B cell (primary cell): ENCODE results near the gene HTRA3. TPM values are rescaled to one million over a fixed set of nuclear protein-coding genes. Genes with fewer than 3 reads are reported as not detected.

Experiments used
- ATAC-seq: fragments of 200-7000 bp; cut with Tn5 transposase; one replicate; pipeline ENCODE4 v1.10.0; 2021; ENCODE audit warnings: low read depth, mild to moderate bottlenecking, moderate number of reproducible peaks, moderate library complexity
- CTCF ChIA-PET: fragments of 350-600 bp; sonication (Branson Sonifier 250); formaldehyde crosslinking; loops from one replicate; lab custom pipeline; 2021; ENCODE audit warnings: antibody characterized with exemption, inconsistent platforms; lab: Charles Lee
- POLR2A ChIA-PET: fragments of 350-600 bp; sonication (Branson Sonifier 250); formaldehyde crosslinking; loops from one replicate; lab custom pipeline; 2021; ENCODE audit warnings: antibody characterized with exemption; lab: Charles Lee
- DNase-seq: peaks from one replicate; pipeline ENCODE4 v3.0.0; 2013
- H2AFZ ChIP-seq: 2 replicates; pipeline ENCODE4 v1.6.1; 2012; ENCODE audit warnings: mild to moderate bottlenecking, low read depth, low read length; ENCODE audit not compliant: insufficient read depth, poor library complexity, severe bottlenecking
- H3K27ac ChIP-seq, 2 donors: 1 replicate in 1 of 2; 2 replicates in 1 of 2; pipeline ENCODE4 v1.5.1; 2012 to 2013; ENCODE audit warnings: low read length in 2 of 2, mild to moderate bottlenecking in 2 of 2, moderate library complexity in 1 of 2
- H3K27me3 ChIP-seq, 4 experiments: fragments of 200-600 bp in 1 of 4; sonication (generic) in 1 of 4; replicated peaks in 1 of 4; 1 replicate in 2 of 4; 2 replicates in 2 of 4; pipeline versions ENCODE4 v1.6.1 to v1.7.0; 2013 to 2016; ENCODE audit warnings: low read length in 3 of 4, mild to moderate bottlenecking in 2 of 4, mixed read lengths in 1 of 4, moderate library complexity in 1 of 4; ENCODE audit not compliant: insufficient read depth in 4 of 4, control insufficient read depth in 3 of 4; ENCODE audit errors: control extremely low read depth in 1 of 4
- H3K36me3 ChIP-seq, 2 experiments: replicated peaks in 1 of 2; 1 replicate in 1 of 2; 2 replicates in 1 of 2; pipeline versions ENCODE4 v1.6.1 to v1.7.1; 2013; ENCODE audit warnings: low read length in 1 of 2; ENCODE audit not compliant: insufficient read depth in 2 of 2, control insufficient read depth in 1 of 2; ENCODE audit errors: control extremely low read depth in 1 of 2, extremely low read depth in 1 of 2
- H3K4me1 ChIP-seq, 2 donors: fragments of 200-600 bp in 1 of 2; sonication (generic) in 1 of 2; 1 replicate in 1 of 2; 2 replicates in 1 of 2; pipeline versions ENCODE4 v1.5.1 to v1.6.1; 2013 to 2017; ENCODE audit warnings: low read length in 2 of 2; ENCODE audit not compliant: control insufficient read depth in 2 of 2, insufficient read depth in 2 of 2
- H3K4me2 ChIP-seq: replicated peaks from 2 replicates; pipeline ENCODE3; 2012; ENCODE audit warnings: mild to moderate bottlenecking, low read depth, low read length; ENCODE audit not compliant: poor library complexity, severe bottlenecking
- H3K4me3 ChIP-seq, 5 experiments: fragments of 200-600 bp in 1 of 5; sonication (generic) in 1 of 5; 1 replicate in 3 of 5; 2 replicates in 2 of 5; pipeline versions ENCODE4 v1.5.1 to v1.7.0; 2011 to 2016; ENCODE audit warnings: low read length in 4 of 5, mild to moderate bottlenecking in 4 of 5, low read depth in 2 of 5, control low read depth in 1 of 5, moderate library complexity in 1 of 5; ENCODE audit not compliant: insufficient read depth in 1 of 5; ENCODE audit errors: control extremely low read depth in 1 of 5, extremely low read depth in 1 of 5
- H3K79me2 ChIP-seq: fragments of 200-600 bp; sonication (generic); one replicate; pipeline ENCODE4 v1.6.0; 2016; ENCODE audit warnings: low read length; ENCODE audit not compliant: control insufficient read depth, insufficient read depth
- H3K9ac ChIP-seq: fragments of 200-600 bp; sonication (generic); 2 replicates; pipeline ENCODE4 v1.6.1; 2017; ENCODE audit warnings: mild to moderate bottlenecking, low read length, moderate library complexity
- H3K9me3 ChIP-seq, 3 donors: one replicate each; pipeline versions ENCODE4 v1.6.1 to v1.7.1; 2013; ENCODE audit warnings: low read length in 2 of 3; ENCODE audit not compliant: control insufficient read depth in 2 of 3, insufficient read depth in 1 of 3; ENCODE audit errors: control extremely low read depth in 1 of 3
- H4K20me1 ChIP-seq: 2 replicates; pipeline ENCODE4 v1.6.0; 2012; ENCODE audit warnings: mild to moderate bottlenecking, low read length; ENCODE audit not compliant: insufficient read depth, control insufficient read depth, poor library complexity, severe bottlenecking
- H3K27ac Mint-ChIP-seq: one replicate; pipeline ENCODE4 v1.8.0; 2021; ENCODE audit warnings: mixed read lengths
- H3K27me3 Mint-ChIP-seq: one replicate; pipeline ENCODE4 v1.8.0; 2021; ENCODE audit warnings: mixed read lengths
- H3K4me1 Mint-ChIP-seq: one replicate; pipeline ENCODE4 v1.8.0; 2021; ENCODE audit warnings: mixed read lengths
- H3K4me3 Mint-ChIP-seq: one replicate; pipeline ENCODE4 v1.8.0; 2021; ENCODE audit warnings: mixed read lengths
- H3K9me3 Mint-ChIP-seq: one replicate; pipeline ENCODE4 v1.8.0; 2022; ENCODE audit warnings: mixed read lengths; ENCODE audit not compliant: insufficient read depth
- CTCF ChIP-seq: fragments of 200-600 bp; IDR thresholded peaks from one replicate; pipeline ENCODE4 v1.8.0; 2022; ENCODE audit warnings: antibody characterized with exemption, mild to moderate bottlenecking
- EZH2 ChIP-seq: IDR thresholded peaks from 2 replicates; pipeline ENCODE4 v1.6.1; 2012; ENCODE audit warnings: borderline replicate concordance, low read depth, mild to moderate bottlenecking, moderate library complexity, low read length; ENCODE audit not compliant: insufficient read depth, poor library complexity, severe bottlenecking
- WGBS: methylation state at CpG from one replicate; pipeline ENCODE4 v1.1.5; 2013; ENCODE audit warnings: missing lambda C conversion rate; ENCODE audit not compliant: insufficient coverage; 5-methylcytosine and 5-hydroxymethylcytosine counted together
- intact Hi-C: fragments of 100-400 bp; cut with micrococcal nuclease; formaldehyde crosslinking; loops from one replicate; pipeline ENCODE4 v1.10.0; 2022
- polyA plus RNA-seq: library from polyadenylated mRNA; depleted of rRNA; stranded (reverse); fragments of >200 nt; gene quantifications from 2 replicates; pipeline ENCODE4 v1.2.3, GENCODE V29; 2012
- total RNA-seq, 2 donors: library from RNA; stranded (reverse); fragments of 120-200 nt in 1 of 2; gene quantifications; 1 replicate in 1 of 2; 2 replicates in 1 of 2; pipeline versions ENCODE4 v1.2.3 to v1.2.4, GENCODE V29; 2013 to 2022

HTRA3 gene
- total and polyA plus RNA-seq, 2 donors (not counting 1 experiment from before 2014, with no cell fraction given), result not detected

- Mint-ChIP-seq H3K4me1 (no peaks in the 10 kb centered on the region), H3K27ac (no peak overlapping the region), H3K27me3 (peaks cover 39% of the 10 kb centered on the region), H3K9me3 (no peaks in the 10 kb centered on the region), H3K4me3 (no peak overlapping the region)
- H2AFZ ChIP-seq, result no peak overlapping the region
- no peaks in the 10 kb centered on the region for H3K79me2 ChIP-seq
- H3K27me3 ChIP-seq, result peaks cover 0 to 19% (median 2%) of the 10 kb centered on the region in 4 experiments
- ChIA-PET POLR2A (no interaction called here), CTCF (interaction anchor here (0.8 to 1.4 kb wide), 3 partner anchors 9 to 137 kb away, joined by 3 to 6 read pairs (median 3); no protein-coding TSS in a partner anchor)
- no peak for DNase-seq
- no peaks in the 10 kb centered on the region for H3K36me3 ChIP-seq
- 68% methylated on average over 13 of the region's 13 CpGs for WGBS
- intact Hi-C loops, result no loop called here
- no peak for TF ChIP-seq CTCF
- no peak for TF ChIP-seq EZH2
- no peak for ATAC-seq
- no peaks in the 10 kb centered on the region for H3K4me1 ChIP-seq
- no peak overlapping the region for H3K4me3 ChIP-seq
- no peak overlapping the region for H3K4me2 ChIP-seq
- no peaks in the 10 kb centered on the region for H4K20me1 ChIP-seq
- H3K9ac ChIP-seq, result no peak overlapping the region
- no peak overlapping the region for H3K27ac ChIP-seq
- H3K9me3 ChIP-seq, result no peaks in the 10 kb centered on the region
Observed at GRCh38 chr4:8267077-8267476, 2.5 kb upstream of the HTRA3 start.

GRCh38 chr4:8268211-8268610 is 1.3 kb upstream of the HTRA3 start:
- 98% methylated on average over 6 of the region's 7 CpGs for WGBS
- POLR2A ChIA-PET, result no interaction called here
- peaks cover 0 to 19% (median 2%) of the 10 kb centered on the region in 4 experiments for H3K27me3 ChIP-seq

More at GRCh38 chr4:8268211-8268610, 1.3 kb upstream of the HTRA3 start:
- CTCF ChIA-PET, result no interaction called here
- Mint-ChIP-seq H3K4me3 (no peak overlapping the region), H3K27me3 (peaks cover 45% of the 10 kb centered on the region), H3K27ac (no peak overlapping the region), H3K9me3 (no peaks in the 10 kb centered on the region), H3K4me1 (no peaks in the 10 kb centered on the region)
- DNase-seq, result no peak
- H3K4me3 ChIP-seq, result no peak overlapping the region
- H3K9me3 ChIP-seq, result no peaks in the 10 kb centered on the region
- no peak overlapping the region for H2AFZ ChIP-seq
- intact Hi-C loops, result no loop called here
- H3K9ac ChIP-seq, result no peak overlapping the region
- H3K36me3 ChIP-seq, result no peaks in the 10 kb centered on the region
- H4K20me1 ChIP-seq, result no peaks in the 10 kb centered on the region
- H3K79me2 ChIP-seq, result no peaks in the 10 kb centered on the region
- H3K4me2 ChIP-seq, result no peak overlapping the region
- no peak for ATAC-seq
- TF ChIP-seq EZH2 (no peak), CTCF (no peak)
- no peaks in the 10 kb centered on the region for H3K4me1 ChIP-seq
- H3K27ac ChIP-seq, result no peak overlapping the region
